ENCODE data around the gene ARHGAP11A.
"Not testable (repeated sequence)": the region's sequence is repeated elsewhere in the genome, so short reads cannot be mapped to it uniquely, and the experiment has no call there.

ARHGAP11A gene

GRCh38 chr15:32615051-32615870 lies at the start of gene ARHGAP11A:
Gene ARHGAP11A, plus strand, starts transcription at chr15:32615504. Its CDS starts 708 bp downstream, at chr15:32616212.
- in situ Hi-C loops (cut with HindIII; ENCODE audit: low sequenced_read_pairs) = not testable (repeated sequence)

- in situ Hi-C loops (cut with HindIII; ENCODE audit: low sequenced_read_pairs) = not testable (repeated sequence)
These were observed 46.3 kb upstream of the ARHGAP11A start for GRCh38 chr15:32568988-32569387.

DNA sequence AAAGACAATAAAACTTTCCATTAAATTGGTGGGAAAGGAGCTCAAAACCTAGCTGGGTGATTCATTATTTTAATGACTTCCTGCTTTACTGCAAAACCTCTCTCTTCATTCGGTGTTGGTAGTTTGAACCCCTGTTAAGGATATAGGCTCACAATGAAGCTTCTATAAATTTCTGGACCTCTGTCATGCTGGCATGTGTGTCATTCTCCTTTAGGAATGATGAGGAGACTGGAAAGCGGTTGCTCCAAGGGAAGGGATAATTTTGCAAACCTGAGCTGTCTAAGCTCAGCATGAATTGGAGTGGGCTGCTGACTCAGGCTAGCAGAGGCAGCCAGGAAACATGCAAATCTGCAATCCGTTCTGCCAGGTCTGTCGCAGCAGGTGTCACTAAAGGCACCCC lies 36.8 kb upstream of the ARHGAP11A start:
- in situ Hi-C loops (cut with HindIII; ENCODE audit: low sequenced_read_pairs) = not testable (repeated sequence)

- in situ Hi-C loops (cut with HindIII; ENCODE audit: low sequenced_read_pairs) = not testable (repeated sequence)
These were observed 29.5 kb upstream of the ARHGAP11A start for GRCh38 chr15:32585844-32586243.

GRCh38 chr15:32593151-32593550 lies 22.2 kb upstream of the ARHGAP11A start, which contains the start of gene GOLGA8N:
Gene GOLGA8N, plus strand, starts transcription at chr15:32593456.
- in situ Hi-C loops (cut with HindIII; ENCODE audit: low sequenced_read_pairs) = not testable (repeated sequence)

DNA sequence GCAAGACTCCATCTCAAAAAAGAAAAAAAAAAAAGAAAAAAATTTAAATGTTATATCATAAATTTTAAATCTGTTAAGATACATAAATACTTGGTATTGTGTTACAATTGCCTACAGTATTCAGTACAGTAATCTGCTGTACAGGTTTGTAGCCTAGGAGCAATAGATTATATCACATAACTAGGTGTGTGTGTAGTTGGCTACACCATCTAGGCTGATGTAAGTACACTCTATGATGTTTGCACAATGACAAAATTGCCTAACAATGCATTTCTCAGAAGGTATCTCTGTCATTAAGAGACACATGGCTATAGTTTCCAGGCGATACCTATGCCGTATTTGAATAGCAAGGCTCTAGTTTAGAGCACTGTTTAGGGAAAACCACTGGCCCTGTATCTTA lies 5.8 kb upstream of the ARHGAP11A start:
- in situ Hi-C loops (cut with HindIII; ENCODE audit: low sequenced_read_pairs) = not testable (repeated sequence)

GRCh38 chr15:32610719-32611118 lies 4.6 kb upstream of the ARHGAP11A start:
- in situ Hi-C loops (cut with HindIII; ENCODE audit: low sequenced_read_pairs) = not testable (repeated sequence)

DNA sequence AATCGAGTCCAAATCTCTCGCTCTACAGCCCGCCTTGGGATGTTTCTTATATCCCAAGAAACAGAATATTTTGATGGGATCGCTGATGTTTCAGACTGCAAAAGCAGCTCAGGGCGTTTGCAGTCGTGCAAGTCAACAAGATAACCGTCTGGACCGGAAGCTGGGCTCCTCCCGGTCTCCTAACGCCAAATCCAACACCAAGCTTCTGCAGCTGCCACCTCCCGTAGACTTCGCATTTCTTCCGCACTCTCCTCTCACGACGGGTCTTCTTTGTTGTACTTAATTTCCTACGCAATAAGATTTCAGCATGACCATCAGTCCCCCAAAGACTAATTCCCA lies 623 bp upstream of the ARHGAP11A start:
- in situ Hi-C loops (cut with HindIII; ENCODE audit: low sequenced_read_pairs) = not testable (repeated sequence)

- in situ Hi-C loops (cut with HindIII; ENCODE audit: low sequenced_read_pairs) = not testable (repeated sequence)
These were observed 645 bp downstream of the ARHGAP11A start for GRCh38 chr15:32615871-32616426.

- in situ Hi-C loops (cut with HindIII; ENCODE audit: low sequenced_read_pairs) = no loop called here
These were observed 21.1 kb downstream of the ARHGAP11A start for GRCh38 chr15:32636410-32636809.

DNA sequence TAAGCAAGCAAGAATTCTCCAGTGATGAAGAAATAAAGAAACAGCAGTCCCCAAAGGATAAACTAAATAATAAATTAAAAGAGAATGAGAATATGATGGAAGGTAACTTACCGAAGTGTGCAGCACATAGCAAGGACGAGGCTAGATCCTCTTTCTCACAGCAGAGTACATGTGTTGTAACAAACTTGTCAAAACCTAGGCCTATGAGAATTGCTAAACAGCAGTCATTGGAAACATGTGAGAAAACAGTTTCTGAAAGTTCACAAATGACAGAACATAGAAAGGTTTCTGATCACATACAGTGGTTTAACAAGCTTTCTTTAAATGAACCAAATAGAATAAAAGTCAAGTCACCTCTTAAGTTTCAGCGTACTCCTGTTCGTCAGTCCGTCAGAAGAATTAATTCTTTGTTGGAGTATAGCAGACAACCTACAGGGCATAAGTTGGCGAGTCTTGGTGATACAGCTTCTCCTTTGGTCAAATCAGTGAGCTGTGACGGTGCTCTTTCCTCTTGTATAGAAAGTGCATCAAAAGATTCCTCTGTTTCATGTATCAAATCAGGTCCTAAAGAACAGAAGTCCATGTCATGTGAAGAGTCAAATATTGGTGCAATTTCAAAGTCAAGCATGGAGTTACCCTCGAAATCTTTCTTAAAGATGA lies 21.7 kb downstream of the ARHGAP11A start:
- in situ Hi-C loops (cut with HindIII; ENCODE audit: low sequenced_read_pairs) = no loop called here

DNA sequence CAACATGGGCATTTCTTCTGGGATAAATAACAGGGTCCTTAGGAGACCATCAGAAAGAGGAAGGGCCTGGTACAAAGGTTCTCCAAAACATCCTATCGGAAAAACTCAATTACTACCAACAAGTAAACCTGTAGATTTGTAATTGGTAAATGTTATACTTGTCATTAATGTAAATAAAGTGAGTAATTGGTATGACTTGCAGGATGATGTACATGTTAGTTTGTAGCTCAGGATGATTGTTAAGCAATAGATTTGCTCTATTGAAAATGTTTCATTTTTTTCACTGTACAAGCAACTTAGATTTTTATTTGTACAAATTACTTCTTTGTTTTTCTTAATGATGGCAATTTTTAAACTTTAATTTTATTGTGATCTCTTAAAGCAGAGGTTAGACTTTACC lies 22.4 kb downstream of the ARHGAP11A start:
- in situ Hi-C loops (cut with HindIII; ENCODE audit: low sequenced_read_pairs) = no loop called here

DNA sequence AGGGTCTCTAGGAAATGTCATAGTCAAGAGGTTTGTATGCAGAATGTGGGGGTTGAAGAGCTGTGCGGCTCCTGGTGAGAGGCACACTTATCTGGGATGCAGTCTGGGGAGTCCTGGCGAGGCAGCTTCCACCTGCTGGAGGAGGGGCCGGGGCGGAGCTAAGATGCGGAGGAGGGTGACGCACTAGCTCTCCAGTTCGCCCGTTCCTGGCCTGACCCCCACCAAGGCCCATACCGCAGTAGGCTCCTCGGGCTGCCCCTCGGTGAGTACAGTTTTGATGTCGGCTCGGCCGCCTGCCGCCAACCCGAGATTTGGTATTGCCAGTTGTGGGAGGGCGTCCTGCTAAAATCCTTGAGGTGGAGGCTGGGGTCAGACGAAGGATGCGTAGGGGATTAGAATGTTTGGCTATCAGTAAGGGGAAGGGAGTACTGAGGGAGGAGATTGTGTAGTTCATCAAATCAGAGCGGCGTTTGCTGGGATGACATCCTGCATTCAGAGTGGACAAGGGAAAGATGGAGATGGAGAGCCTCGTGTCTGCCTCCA lies 26.3 kb downstream of the ARHGAP11A start, which contains the start of gene SCG5:
Gene SCG5, plus strand, starts transcription at position 194 of the 543 bp plus-strand sequence. CDS start 1,883 bp downstream, outside the sequence.
- in situ Hi-C loops (cut with HindIII; ENCODE audit: low sequenced_read_pairs) = no loop called here

- in situ Hi-C loops (cut with HindIII; ENCODE audit: low sequenced_read_pairs) = no loop called here
These were observed 27.5 kb downstream of the ARHGAP11A start for GRCh38 chr15:32642667-32643435.

DNA sequence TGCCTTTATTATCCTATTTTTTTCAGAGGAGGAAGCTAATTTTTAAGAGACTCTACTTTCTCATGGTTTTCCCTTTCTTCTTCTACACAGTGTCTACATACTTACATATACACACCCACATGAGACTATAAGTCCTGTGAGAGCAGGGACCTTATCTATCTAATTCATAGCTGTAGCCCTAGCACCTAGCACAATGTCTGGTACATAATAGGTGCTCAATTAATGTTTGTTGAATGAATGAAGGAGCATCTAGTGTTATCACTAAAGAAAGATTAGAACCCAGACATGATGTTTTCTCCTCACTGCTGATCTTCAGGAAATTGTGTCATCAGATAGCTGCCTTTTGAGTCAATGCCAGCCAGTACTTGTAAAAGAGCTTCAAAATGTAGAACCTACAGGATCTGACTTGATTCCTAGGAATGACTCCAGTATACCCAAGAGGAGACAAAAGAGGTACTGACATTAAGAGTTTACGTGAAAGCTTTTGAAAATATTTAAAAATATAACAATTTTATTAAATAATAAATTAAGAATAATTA lies 28.7 kb downstream of the ARHGAP11A start:
- in situ Hi-C loops (cut with HindIII; ENCODE audit: low sequenced_read_pairs) = no loop called here

- in situ Hi-C loops (cut with HindIII; ENCODE audit: low sequenced_read_pairs) = no loop called here
These were observed 31.0 kb downstream of the ARHGAP11A start for GRCh38 chr15:32646291-32646690.

DNA sequence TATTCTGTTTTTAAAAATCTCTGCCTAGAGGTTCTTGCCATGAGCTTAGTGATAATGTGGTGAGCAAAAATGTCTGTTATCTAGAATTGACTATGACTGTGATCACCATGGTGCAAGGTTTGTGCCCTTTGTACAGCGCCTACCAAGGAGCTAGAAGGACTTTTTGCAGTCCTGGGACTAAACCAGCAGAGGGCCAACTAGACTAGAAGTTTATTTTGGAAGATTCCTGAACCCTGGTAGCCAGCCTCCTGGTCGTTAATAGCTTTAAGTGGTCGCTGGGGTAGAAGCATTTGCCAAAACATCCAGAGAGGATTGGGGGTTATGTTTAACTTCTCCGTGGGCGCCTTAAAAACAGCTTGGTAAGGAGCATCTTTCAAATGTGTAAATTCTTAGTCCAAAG lies 34.0 kb downstream of the ARHGAP11A start:
- in situ Hi-C loops (cut with HindIII; ENCODE audit: low sequenced_read_pairs) = no loop called here

GRCh38 chr15:32651229-32651837 lies 36.0 kb downstream of the ARHGAP11A start:
- in situ Hi-C loops (cut with HindIII; ENCODE audit: low sequenced_read_pairs) = no loop called here

DNA sequence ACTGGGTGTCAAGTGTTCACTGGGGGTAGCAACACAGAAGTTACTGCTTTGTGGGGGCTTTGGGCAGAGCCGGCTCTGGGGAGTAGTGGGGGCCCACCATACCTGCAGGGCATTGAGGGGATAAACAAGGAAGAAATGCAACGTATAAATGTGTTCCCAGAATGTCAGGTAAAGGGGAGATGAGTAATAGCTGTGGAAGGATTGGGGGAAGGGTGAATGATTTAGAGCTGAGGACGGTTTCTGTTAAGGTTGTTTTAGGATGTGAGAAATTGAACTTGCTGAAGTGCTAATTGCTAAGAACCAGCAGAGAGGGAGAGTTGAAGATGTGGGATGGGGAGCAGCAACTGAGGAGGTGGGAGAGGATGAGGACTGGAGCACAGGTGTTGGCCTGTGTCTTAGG lies 36.9 kb downstream of the ARHGAP11A start:
- in situ Hi-C loops (cut with HindIII; ENCODE audit: low sequenced_read_pairs) = no loop called here

GRCh38 chr15:32656091-32656490 lies 40.8 kb downstream of the ARHGAP11A start:
- in situ Hi-C loops (cut with HindIII; ENCODE audit: low sequenced_read_pairs) = no loop called here
